C1 segment of cervical spinal cord (tissue), 14 donors: ENCODE data around the gene KLHL21.

Experiments
- DNase-seq, 14 donors: peaks; one replicate each; lab custom pipeline; 2025; lab: John Stamatoyannopoulos, UW

The KLHL21 gene

DNA sequence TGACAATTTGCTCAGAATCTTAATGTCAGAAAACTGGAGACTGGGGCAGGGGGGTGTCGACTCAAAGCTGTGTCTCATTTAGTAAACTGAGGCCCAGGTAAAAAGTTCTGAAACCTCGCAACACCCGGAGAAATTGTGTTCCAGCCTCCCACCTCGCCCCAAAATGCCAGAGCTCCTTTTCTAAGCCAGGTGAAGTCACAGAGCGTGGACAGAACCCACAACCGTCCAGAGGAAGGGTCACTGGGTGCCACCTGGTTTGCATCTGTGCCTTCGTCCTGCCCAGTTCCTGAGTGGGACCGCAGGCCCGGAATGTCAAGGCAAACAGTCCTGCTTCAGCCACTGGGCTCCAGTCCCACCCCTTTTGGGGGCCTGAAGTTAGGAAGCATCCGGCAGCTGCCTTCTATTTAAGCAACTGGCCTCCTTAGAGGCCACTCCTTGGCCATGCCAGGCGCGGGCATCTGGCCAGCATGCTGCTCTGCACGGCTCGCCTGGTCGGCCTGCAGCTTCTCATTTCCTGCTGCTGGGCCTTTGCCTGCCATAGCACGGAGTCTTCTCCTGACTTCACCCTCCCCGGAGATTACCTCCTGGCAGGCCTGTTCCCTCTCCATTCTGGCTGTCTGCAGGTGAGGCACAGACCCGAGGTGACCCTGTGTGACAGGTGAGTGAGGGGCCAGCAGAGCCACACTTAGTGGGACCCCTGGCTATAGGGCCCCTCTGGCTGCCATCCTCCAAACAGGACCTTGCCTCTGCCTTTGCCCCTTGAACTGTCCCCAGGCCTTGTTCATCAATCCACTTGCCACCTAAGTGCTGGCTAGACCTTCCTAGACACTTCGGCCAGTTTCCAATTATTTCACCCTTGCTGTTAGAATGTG is 47.5 kb downstream of the KLHL21 start, which contains the start of gene TAS1R1:
Gene TAS1R1, plus strand, starts transcription at position 401 of the 872 bp plus-strand sequence. Its CDS starts 67 bp downstream, at position 468.
- peak in 7 of 14 donors; percentile 9 to 57 (median 14) for DNase-seq

DNA sequence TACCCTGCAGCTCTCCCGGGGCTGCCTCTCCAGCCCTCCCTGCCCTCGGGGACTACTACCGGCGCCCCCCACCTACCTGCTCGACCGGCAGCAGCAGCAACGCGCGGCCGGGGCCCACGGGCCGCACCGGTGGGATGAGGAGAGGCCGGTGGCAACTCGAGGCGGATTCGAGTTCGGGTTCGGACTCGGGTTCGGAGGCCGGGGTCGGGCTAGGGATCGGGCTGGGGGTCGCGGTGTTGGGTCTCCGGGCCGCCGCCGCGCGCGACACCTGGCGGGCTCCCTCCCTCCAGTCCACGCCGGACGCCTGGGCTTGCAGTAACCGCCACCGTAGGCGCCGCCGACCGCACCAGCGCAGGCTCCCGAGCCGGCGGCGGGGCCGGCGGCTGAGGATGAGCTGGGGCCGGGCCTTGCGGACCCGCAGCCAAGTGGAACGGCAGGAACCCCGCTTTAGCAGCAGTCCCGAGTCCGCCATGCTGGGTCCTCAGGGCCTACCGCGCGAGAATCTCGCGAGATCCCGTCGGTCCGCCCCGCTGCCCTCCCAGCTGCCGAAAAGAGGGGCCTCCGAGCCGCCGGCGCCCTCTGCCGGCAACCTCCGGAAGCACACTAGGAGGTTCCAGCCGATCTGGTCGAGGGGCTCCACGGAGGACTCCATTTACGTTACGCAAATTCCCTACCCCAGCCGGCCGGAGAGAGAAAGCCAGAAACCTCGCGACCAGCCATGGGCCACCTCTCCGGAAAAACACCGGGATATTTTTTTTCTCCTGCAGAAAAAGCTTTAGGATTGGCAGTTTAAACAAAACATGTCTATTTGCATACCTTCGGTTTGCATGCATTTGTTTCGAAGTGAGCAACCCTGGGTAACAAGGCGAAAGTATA is 48.4 kb downstream of the KLHL21 start, which contains the start of gene NOL9:
Gene NOL9, minus strand, starts transcription at position 483 of the 876 bp plus-strand sequence. Its CDS starts 11 bp downstream, at position 472.
- peak; percentile 35 to 90 (median 84) for DNase-seq

DNA sequence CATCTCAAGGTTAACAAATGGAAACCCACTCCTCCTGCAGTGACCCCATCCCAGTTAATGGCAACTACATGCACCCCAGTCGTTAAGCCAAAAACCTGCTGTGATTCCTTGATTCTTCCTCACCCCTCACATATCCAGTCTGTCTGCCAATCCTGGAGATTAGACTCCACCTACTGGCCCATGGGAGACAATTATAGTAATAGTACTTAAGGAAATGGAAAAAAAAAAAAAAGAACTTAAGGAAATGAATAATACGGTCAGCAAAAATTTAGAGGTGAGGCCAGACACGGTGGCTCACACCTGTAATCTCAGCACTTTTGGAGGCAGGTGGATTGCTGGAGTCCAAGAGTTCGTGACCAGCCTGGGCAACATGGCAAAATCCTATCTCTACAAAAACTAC is 55.4 kb downstream of the KLHL21 start:
- DNase-seq = no peak

GRCh38 chr1:6546326-6546725 is 56.3 kb downstream of the KLHL21 start:
- no peak for DNase-seq

- DNase-seq = no peak
These were observed 57.2 kb downstream of the KLHL21 start for GRCh38 chr1:6545276-6546112.

- DNase-seq = no peak
These were observed 57.8 kb downstream of the KLHL21 start for GRCh38 chr1:6544831-6545230.
